ENCODE data around the gene RAP1B.

The RAP1B gene

DNA sequence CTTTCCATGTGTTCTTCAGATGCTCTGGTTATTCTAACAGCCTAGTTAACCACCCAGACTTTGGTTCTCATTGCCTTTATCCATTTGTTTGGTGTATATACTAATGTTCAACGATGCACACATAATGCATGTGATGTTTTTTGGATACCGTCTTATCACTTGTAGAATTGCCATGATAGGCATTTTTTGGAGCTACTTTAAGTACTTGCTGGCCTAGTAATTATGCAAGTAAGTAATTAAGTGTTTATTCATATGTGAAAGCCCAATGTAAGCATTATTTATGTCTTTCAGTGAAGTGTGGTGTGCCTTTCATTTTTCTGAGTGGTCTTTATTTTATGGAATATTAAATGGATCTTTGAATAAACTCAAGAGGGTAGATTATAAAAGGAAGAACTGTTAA lies 14.2 kb downstream of the RAP1B start (continued):
- TF ChIP-seq, protein P1, sequence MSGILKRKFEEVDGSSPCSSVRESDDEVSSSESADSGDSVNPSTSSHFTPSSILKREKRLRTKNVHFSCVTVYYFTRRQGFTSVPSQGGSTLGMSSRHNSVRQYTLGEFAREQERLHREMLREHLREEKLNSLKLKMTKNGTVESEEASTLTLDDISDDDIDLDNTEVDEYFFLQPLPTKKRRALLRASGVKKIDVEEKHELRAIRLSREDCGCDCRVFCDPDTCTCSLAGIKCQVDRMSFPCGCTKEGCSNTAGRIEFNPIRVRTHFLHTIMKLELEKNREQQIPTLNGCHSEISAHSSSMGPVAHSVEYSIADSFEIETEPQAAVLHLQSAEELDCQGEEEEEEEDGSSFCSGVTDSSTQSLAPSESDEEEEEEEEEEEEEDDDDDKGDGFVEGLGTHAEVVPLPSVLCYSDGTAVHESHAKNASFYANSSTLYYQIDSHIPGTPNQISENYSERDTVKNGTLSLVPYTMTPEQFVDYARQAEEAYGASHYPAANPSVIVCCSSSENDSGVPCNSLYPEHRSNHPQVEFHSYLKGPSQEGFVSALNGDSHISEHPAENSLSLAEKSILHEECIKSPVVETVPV (CRISPR knock-in tag; IDR thresholded peaks at IDR 0.05), result no peak
- no peak for TF ChIP-seq ARNTL (CRISPR knock-in tag; IDR thresholded peaks at IDR 0.05; ENCODE audit: borderline replicate concordance, low read depth)
- no peak for TF ChIP-seq GLIS3 (CRISPR knock-in tag; IDR thresholded peaks at IDR 0.05)
- TF ChIP-seq, protein P2, sequence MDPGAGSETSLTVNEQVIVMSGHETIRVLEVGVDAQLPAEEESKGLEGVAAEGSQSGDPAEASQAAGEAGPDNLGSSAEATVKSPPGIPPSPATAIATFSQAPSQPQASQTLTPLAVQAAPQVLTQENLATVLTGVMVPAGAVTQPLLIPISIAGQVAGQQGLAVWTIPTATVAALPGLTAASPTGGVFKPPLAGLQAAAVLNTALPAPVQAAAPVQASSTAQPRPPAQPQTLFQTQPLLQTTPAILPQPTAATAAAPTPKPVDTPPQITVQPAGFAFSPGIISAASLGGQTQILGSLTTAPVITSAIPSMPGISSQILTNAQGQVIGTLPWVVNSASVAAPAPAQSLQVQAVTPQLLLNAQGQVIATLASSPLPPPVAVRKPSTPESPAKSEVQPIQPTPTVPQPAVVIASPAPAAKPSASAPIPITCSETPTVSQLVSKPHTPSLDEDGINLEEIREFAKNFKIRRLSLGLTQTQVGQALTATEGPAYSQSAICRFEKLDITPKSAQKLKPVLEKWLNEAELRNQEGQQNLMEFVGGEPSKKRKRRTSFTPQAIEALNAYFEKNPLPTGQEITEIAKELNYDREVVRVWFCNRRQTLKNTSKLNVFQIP (CRISPR knock-in tag; IDR thresholded peaks at IDR 0.05; ENCODE audit: borderline replicate concordance, low read depth), result no peak

DNA sequence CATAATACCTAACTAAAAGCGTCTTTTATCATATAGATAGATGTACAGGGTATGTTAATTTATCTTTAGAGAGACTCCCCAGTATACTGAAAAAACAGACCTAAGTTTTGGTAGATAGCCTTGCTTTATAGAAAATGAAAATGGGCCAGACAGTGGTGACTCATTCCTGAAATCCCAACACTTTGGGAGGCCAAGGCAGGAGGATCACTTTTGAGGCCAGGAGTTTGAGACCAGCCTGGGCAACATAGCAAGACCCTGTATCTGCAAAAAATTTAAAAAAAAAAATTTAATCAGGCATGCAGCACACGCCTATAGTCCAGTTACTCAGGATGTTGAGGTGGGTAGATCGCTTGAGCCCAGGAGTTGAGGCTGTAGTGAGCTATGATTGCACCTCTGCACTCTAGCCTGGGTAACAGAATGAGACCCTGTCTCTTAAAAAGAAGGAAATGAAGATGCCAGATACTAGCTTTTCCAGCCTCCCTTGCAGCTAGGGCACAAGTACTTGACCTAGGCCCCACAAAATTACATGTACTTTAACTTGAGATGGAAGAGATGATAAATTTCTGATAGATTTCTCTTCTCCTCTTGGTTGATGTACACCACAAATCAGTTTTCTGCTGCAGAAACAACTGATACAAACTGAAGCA lies 17.1 kb downstream of the RAP1B start:
- no peak for ATAC-seq
- TF ChIP-seq, protein P3, sequence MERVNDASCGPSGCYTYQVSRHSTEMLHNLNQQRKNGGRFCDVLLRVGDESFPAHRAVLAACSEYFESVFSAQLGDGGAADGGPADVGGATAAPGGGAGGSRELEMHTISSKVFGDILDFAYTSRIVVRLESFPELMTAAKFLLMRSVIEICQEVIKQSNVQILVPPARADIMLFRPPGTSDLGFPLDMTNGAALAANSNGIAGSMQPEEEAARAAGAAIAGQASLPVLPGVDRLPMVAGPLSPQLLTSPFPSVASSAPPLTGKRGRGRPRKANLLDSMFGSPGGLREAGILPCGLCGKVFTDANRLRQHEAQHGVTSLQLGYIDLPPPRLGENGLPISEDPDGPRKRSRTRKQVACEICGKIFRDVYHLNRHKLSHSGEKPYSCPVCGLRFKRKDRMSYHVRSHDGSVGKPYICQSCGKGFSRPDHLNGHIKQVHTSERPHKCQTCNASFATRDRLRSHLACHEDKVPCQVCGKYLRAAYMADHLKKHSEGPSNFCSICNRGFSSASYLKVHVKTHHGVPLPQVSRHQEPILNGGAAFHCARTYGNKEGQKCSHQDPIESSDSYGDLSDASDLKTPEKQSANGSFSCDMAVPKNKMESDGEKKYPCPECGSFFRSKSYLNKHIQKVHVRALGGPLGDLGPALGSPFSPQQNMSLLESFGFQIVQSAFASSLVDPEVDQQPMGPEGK (CRISPR knock-in tag; IDR thresholded peaks at IDR 0.05; ENCODE audit: borderline replicate concordance), result no peak
- TF ChIP-seq ZNF70 (CRISPR knock-in tag; IDR thresholded peaks at IDR 0.05) (no peak), PPARA (CRISPR knock-in tag; IDR thresholded peaks at IDR 0.05; ENCODE audit: borderline replicate concordance) (no peak), ZNF8 (CRISPR knock-in tag; IDR thresholded peaks at IDR 0.05) (no peak), CSDC2 (CRISPR knock-in tag; IDR thresholded peaks at IDR 0.05) (no peak), ARNTL (CRISPR knock-in tag; IDR thresholded peaks at IDR 0.05; ENCODE audit: borderline replicate concordance, low read depth) (no peak), ZNF565 (CRISPR knock-in tag; conservative IDR thresholded peaks at IDR 0.05; ENCODE audit: low read depth) (no peak), ZFP30 (CRISPR knock-in tag; IDR thresholded peaks at IDR 0.05) (no peak), ISL1 (CRISPR knock-in tag; IDR thresholded peaks at IDR 0.05) (no peak), TCF4 (CRISPR knock-in tag; IDR thresholded peaks at IDR 0.05; ENCODE audit: borderline replicate concordance) (no peak), TOX (CRISPR knock-in tag; IDR thresholded peaks at IDR 0.05; ENCODE audit: borderline replicate concordance) (no peak), OSR1 (CRISPR knock-in tag; IDR thresholded peaks at IDR 0.05) (no peak), RARB (CRISPR knock-in tag; IDR thresholded peaks at IDR 0.05) (no peak), ZFP3 (CRISPR knock-in tag; IDR thresholded peaks at IDR 0.05) (no peak)
- TF ChIP-seq, protein P4, sequence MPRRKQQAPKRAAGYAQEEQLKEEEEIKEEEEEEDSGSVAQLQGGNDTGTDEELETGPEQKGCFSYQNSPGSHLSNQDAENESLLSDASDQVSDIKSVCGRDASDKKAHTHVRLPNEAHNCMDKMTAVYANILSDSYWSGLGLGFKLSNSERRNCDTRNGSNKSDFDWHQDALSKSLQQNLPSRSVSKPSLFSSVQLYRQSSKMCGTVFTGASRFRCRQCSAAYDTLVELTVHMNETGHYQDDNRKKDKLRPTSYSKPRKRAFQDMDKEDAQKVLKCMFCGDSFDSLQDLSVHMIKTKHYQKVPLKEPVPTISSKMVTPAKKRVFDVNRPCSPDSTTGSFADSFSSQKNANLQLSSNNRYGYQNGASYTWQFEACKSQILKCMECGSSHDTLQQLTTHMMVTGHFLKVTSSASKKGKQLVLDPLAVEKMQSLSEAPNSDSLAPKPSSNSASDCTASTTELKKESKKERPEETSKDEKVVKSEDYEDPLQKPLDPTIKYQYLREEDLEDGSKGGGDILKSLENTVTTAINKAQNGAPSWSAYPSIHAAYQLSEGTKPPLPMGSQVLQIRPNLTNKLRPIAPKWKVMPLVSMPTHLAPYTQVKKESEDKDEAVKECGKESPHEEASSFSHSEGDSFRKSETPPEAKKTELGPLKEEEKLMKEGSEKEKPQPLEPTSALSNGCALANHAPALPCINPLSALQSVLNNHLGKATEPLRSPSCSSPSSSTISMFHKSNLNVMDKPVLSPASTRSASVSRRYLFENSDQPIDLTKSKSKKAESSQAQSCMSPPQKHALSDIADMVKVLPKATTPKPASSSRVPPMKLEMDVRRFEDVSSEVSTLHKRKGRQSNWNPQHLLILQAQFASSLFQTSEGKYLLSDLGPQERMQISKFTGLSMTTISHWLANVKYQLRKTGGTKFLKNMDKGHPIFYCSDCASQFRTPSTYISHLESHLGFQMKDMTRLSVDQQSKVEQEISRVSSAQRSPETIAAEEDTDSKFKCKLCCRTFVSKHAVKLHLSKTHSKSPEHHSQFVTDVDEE (CRISPR knock-in tag; IDR thresholded peaks at IDR 0.05), result no peak
- TF ChIP-seq, protein P5, sequence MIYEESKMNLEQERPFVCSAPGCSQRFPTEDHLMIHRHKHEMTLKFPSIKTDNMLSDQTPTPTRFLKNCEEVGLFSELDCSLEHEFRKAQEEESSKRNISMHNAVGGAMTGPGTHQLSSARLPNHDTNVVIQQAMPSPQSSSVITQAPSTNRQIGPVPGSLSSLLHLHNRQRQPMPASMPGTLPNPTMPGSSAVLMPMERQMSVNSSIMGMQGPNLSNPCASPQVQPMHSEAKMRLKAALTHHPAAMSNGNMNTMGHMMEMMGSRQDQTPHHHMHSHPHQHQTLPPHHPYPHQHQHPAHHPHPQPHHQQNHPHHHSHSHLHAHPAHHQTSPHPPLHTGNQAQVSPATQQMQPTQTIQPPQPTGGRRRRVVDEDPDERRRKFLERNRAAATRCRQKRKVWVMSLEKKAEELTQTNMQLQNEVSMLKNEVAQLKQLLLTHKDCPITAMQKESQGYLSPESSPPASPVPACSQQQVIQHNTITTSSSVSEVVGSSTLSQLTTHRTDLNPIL (CRISPR knock-in tag; IDR thresholded peaks at IDR 0.05; ENCODE audit: low read depth), result no peak
- TF ChIP-seq, protein P1 (CRISPR knock-in tag; IDR thresholded peaks at IDR 0.05), result no peak

DNA sequence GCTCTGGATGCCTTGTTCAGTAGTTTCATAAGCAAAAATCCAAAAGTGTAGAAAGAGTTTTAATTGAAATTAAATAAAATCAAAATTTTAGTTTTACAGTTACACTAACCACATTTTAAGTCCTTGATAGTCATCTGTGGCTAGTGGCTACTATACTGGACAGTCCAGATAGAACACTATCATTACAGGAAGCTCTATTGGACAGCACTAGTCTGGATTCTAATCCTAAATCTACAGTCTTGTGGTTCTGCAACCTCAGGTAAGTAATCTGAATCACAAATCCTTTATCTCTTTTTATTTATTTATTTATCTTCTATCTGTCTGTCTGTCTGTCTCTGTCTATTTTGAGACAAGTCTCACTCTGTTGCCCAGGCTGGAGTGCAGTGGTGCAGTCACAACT lies 18.0 kb downstream of the RAP1B start:
- ATAC-seq, result no peak

More for the DNA sequence above, 18.0 kb downstream of the RAP1B start:
- TF ChIP-seq, protein P4 (CRISPR knock-in tag; IDR thresholded peaks at IDR 0.05), result no peak
- TF ChIP-seq ZFP3 (CRISPR knock-in tag; IDR thresholded peaks at IDR 0.05), result no peak
- TF ChIP-seq TCF4 (CRISPR knock-in tag; IDR thresholded peaks at IDR 0.05; ENCODE audit: borderline replicate concordance), result no peak
- TF ChIP-seq, protein P1 (CRISPR knock-in tag; IDR thresholded peaks at IDR 0.05), result no peak
- TF ChIP-seq BACH2 (CRISPR knock-in tag; IDR thresholded peaks at IDR 0.05; ENCODE audit: borderline replicate concordance), result no peak
- no peak for TF ChIP-seq PPARA (CRISPR knock-in tag; IDR thresholded peaks at IDR 0.05; ENCODE audit: borderline replicate concordance)
- TF ChIP-seq ISL1 (CRISPR knock-in tag; IDR thresholded peaks at IDR 0.05), result no peak
- TF ChIP-seq ESRRG (CRISPR knock-in tag; IDR thresholded peaks at IDR 0.05), result no peak
- TF ChIP-seq ZFP30 (CRISPR knock-in tag; IDR thresholded peaks at IDR 0.05), result no peak
- no peak for TF ChIP-seq TOX (CRISPR knock-in tag; IDR thresholded peaks at IDR 0.05; ENCODE audit: borderline replicate concordance)

Data from SK-N-SH treated with all-trans-retinoic acid at 6 μM for 48 hours (cell line).